Transverse colon (tissue), 4 donors: Measurements from ENCODE around the gene CD8A. TPM values are rescaled to one million over a fixed set of nuclear protein-coding genes. Genes with fewer than 3 reads are reported as not detected.

Source experiments
- DNase-seq: peaks from one replicate; pipeline ENCODE4 v3.0.0-alpha.2; 2019
- H3K27ac ChIP-seq, 4 donors: fragments of 200-600 bp; sonication (generic); 2 replicates each; pipeline ENCODE4 v1.5.1; 2016 to 2018; ENCODE audit warnings: inconsistent platforms in 4 of 4
- H3K27me3 ChIP-seq: fragments of 200-600 bp; sonication (generic); 2 replicates; pipeline ENCODE4 v1.5.1; 2017; ENCODE audit warnings: inconsistent platforms
- H3K36me3 ChIP-seq, 4 donors: fragments of 200-600 bp; sonication (generic); 2 replicates each; pipeline ENCODE4 v1.5.1; 2017 to 2019; ENCODE audit warnings: inconsistent platforms in 4 of 4
- H3K4me1 ChIP-seq, 4 donors: fragments of 200-600 bp; sonication (generic); 2 replicates each; pipeline ENCODE4 v1.5.1; 2017 to 2020; ENCODE audit warnings: inconsistent platforms in 4 of 4
- H3K4me3 ChIP-seq, 4 donors: fragments of 200-600 bp; sonication (generic); 1 replicate in 1 of 4; 2 replicates in 3 of 4; pipeline versions ENCODE4 v1.5.1 to v1.6.1; 2017 to 2019; ENCODE audit warnings: inconsistent platforms in 4 of 4
- H3K9me3 ChIP-seq, 2 donors: fragments of 200-600 bp; sonication (generic); 2 replicates each; pipeline ENCODE4 v1.5.1; 2017 to 2019; ENCODE audit warnings: inconsistent platforms in 2 of 2
- EP300 ChIP-seq: sonication (generic); formaldehyde crosslinking; IDR thresholded peaks from one replicate; pipeline ENCODE4 v1.6.1; 2017; ENCODE audit warnings: antibody characterized with exemption, low read depth
- POLR2A ChIP-seq: fragments of 450-650 bp; IDR thresholded peaks from one replicate; pipeline ENCODE4 v1.6.1; 2016; ENCODE audit warnings: antibody characterized with exemption, mild to moderate bottlenecking, moderate library complexity
- POLR2AphosphoS5 ChIP-seq, 3 donors: sonication (generic); formaldehyde crosslinking; IDR thresholded peaks; one replicate each; pipeline ENCODE4 v1.6.1; 2016; ENCODE audit warnings: antibody characterized with exemption in 3 of 3
- WGBS, 2 donors: methylation state at CpG; one replicate each; pipeline ENCODE4 v1.1.5; 2018; ENCODE audit warnings: low coverage in 1 of 2; 5-methylcytosine and 5-hydroxymethylcytosine counted together
- in situ Hi-C, 4 donors: fragments of 200-750 bp; cut with MboI; loops; one replicate each; pipeline versions ENCODE4 v1.15.0 to v1.15.1; 2017; ENCODE audit warnings: low sequenced_read_pairs in 3 of 4, low pct_ligation_motif_present in 1 of 4, low pct_unique_long_range_greater_than_20kb in 1 of 4
- intact Hi-C: fragments of 100-400 bp; cut with DNase I; formaldehyde crosslinking; loops from one replicate; pipeline ENCODE4 v1.15.1; 2023; ENCODE audit warnings: low total_unique reads
- total RNA-seq, 4 donors: library from RNA; depleted of rRNA; stranded (reverse); fragments of >200 nt; gene quantifications; one replicate each; pipeline ENCODE4 v1.1.0, GENCODE V29; 2016
- TF ChIP-seq, protein P1 (sequence below), 5 experiments: fragments of 200-600 bp in 3 of 5; fragments of 450-650 bp in 2 of 5; sonication (generic) in 3 of 5; IDR thresholded peaks; 1 replicate in 2 of 5; 2 replicates in 3 of 5; pipeline ENCODE4 v1.5.1; 2016 to 2017; ENCODE audit warnings: antibody characterized with exemption in 5 of 5, inconsistent platforms in 3 of 5, mild to moderate bottlenecking in 2 of 5, moderate library complexity in 1 of 5

The CD8A gene
- total RNA-seq, 4 donors from 2014 or later: 0.60 to 33.3 (median 2.5) TPM

DNA sequence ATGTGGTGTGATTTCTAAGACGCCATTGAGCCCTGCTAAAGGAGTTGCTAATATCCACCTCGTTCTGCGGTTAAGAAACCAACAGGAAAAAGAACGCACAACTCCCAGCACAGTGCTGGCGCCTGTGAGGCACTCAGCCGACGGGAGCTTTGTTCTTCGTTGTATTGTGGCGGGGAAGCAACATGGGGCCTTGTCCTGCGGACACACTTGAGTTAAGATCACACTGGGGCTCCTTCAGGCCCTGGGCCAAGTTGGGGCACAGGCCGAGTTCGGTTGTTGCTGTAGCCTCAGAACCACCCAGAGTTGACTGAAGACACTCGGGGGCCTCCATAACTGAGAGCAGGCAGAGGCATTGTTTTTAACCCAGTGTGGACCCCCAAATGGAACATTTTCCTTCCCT lies 30.6 kb upstream of the CD8A start:
- in situ Hi-C loops (no loop called here), intact Hi-C loops (no loop called here)
- Histone ChIP-seq H3K4me1 (peaks cover 0 to 13% (median 5%) of the 10 kb centered on the region in 4 donors), H3K27ac (no peak overlapping the region), H3K9me3 (no peaks in the 10 kb centered on the region), H3K4me3 (no peak overlapping the region), H3K27me3 (peaks cover 3% of the 10 kb centered on the region), H3K36me3 (no peaks in the 10 kb centered on the region)
- 97% methylated on average over 13 of the region's 13 CpGs; no CpG with 5 or more reads in 1 of the 2 donors for WGBS, 2 donors
- no peak for DNase-seq
- TF ChIP-seq POLR2AphosphoS5 (IDR thresholded peaks at IDR 0.05) (no peak), EP300 (no peak), POLR2A (no peak)
- TF ChIP-seq, protein P1, sequence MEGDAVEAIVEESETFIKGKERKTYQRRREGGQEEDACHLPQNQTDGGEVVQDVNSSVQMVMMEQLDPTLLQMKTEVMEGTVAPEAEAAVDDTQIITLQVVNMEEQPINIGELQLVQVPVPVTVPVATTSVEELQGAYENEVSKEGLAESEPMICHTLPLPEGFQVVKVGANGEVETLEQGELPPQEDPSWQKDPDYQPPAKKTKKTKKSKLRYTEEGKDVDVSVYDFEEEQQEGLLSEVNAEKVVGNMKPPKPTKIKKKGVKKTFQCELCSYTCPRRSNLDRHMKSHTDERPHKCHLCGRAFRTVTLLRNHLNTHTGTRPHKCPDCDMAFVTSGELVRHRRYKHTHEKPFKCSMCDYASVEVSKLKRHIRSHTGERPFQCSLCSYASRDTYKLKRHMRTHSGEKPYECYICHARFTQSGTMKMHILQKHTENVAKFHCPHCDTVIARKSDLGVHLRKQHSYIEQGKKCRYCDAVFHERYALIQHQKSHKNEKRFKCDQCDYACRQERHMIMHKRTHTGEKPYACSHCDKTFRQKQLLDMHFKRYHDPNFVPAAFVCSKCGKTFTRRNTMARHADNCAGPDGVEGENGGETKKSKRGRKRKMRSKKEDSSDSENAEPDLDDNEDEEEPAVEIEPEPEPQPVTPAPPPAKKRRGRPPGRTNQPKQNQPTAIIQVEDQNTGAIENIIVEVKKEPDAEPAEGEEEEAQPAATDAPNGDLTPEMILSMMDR (IDR thresholded peaks at IDR 0.05): no peak

DNA sequence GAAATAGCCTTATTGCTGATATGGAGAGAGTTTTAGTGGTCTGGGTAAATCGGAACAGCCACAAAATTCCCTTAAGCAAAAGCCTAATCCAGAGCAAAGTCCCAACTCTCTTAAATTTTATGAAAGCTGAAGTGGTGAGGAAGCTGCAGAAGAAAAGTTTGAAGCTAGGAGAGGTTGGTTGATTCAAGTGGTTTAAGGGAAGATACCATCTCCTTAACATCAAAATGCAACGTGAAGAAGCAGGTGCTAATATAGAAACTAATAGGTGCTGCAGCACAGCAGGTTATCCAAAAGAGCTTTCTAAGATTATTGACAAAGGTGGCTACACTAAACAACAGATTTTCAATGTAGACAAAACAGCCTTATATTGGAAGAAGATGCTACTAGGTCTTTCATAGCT lies 28.2 kb upstream of the CD8A start:
- DNase-seq: no peak
- Histone ChIP-seq H3K27ac (no peak overlapping the region), H3K4me3 (no peak overlapping the region), H3K9me3 (no peaks in the 10 kb centered on the region), H3K36me3 (no peaks in the 10 kb centered on the region), H3K27me3 (peaks cover 3% of the 10 kb centered on the region), H3K4me1 (peaks cover 0 to 13% (median 5%) of the 10 kb centered on the region in 4 donors)
- intact Hi-C loops: no loop called here
- in situ Hi-C loops: no loop called here
- no peak for TF ChIP-seq EP300
- no peak for TF ChIP-seq POLR2A
- TF ChIP-seq, protein P1 (IDR thresholded peaks at IDR 0.05): no peak
- no peak for TF ChIP-seq POLR2AphosphoS5 (IDR thresholded peaks at IDR 0.05)
- 59 to 68% methylated on average over 2 of the region's 2 CpGs for WGBS, 2 donors

DNA sequence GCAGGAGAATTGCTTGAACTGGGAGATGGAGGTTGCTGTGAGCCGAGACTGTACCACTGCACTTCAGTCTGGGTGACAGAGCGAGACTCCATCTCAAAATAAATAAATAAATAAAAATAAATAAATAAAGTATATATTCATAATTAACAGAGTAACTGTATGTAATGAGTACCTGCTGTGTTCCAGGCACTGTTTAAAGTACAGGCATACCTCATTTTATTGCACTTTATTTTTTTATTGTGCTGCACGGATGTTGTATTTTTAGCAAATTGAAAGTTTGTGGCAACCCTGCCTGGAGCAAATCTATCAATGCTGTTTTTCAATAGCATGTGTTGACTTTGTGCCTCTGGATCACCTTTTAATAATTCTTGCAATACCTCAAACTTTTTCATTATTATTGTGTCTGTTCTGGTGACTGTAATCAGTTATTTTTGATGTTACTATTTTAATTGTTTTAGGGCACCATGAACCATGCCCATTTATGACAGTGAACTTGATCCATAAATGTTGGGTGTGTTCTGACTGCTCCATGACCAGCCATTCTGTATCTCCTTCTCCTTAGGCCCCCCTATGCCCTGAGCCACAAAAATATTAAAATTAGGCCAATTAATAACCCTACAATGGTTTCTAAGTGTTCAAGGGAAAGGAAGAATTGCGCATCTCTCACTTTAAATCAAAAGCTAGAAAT lies 27.5 kb upstream of the CD8A start:
- no peaks in the 10 kb centered on the region for H3K9me3 ChIP-seq
- intact Hi-C loops (no loop called here), in situ Hi-C loops (no loop called here)
- no peak for DNase-seq
- no peaks in the 10 kb centered on the region for H3K36me3 ChIP-seq
- no peak overlapping the region for H3K4me3 ChIP-seq
- peaks cover 7% of the 10 kb centered on the region for H3K27me3 ChIP-seq
- WGBS, 2 donors: 53 to 58% methylated on average over 2 to 4 of the region's 4 CpGs
- peaks cover 0 to 13% (median 5%) of the 10 kb centered on the region in 4 donors for H3K4me1 ChIP-seq
- TF ChIP-seq POLR2A (no peak), EP300 (no peak), POLR2AphosphoS5 (IDR thresholded peaks at IDR 0.05) (no peak)
- TF ChIP-seq, protein P1 (IDR thresholded peaks at IDR 0.05): no peak
- no peak overlapping the region for H3K27ac ChIP-seq

DNA sequence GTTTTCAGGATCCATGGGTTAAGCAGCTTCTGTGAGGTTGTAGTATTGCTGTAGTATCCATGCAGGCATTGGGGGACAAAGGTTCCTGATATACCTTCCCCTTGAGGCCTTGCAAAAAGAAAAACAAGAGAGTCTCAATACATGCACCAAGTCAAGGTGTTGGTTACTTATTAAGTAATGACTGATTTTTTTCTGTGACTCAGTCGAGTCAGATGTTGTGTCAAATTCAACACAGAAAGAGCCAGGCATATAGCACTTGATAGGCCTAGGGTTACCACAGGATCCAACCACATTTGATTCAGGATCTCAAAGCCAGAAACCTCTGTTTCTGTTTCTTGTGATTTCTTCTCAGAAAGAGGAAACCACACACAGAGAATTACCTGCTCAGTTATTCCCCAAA lies 24.9 kb upstream of the CD8A start:
- TF ChIP-seq POLR2A (no peak), EP300 (no peak), POLR2AphosphoS5 (IDR thresholded peaks at IDR 0.05) (no peak)
- TF ChIP-seq, protein P1 (IDR thresholded peaks at IDR 0.05): no peak
- H3K27me3 ChIP-seq: peaks cover 32% of the 10 kb centered on the region
- WGBS, 2 donors: 66 to 80% methylated on average over 1 of the region's 1 CpG
- DNase-seq: no peak
- H3K27ac ChIP-seq: no peak overlapping the region
- H3K4me3 ChIP-seq: no peak overlapping the region
- intact Hi-C loops: no loop called here
- in situ Hi-C loops: no loop called here
- H3K9me3 ChIP-seq: no peaks in the 10 kb centered on the region
- H3K36me3 ChIP-seq: no peaks in the 10 kb centered on the region
- H3K4me1 ChIP-seq: peaks cover 0 to 13% (median 5%) of the 10 kb centered on the region in 4 donors
